Measurements from ENCODE around the gene ENTR1.

- TF ChIP-seq CTCF (IDR thresholded peaks at IDR 0.05), result no peak
- no peak for TF ChIP-seq POLR2A (IDR thresholded peaks at IDR 0.05)
- TF ChIP-seq POLR2AphosphoS5 (IDR thresholded peaks at IDR 0.05; ENCODE audit: insufficient read depth in 1 of 2, low read depth in 1 of 2), result no peak
Observed at GRCh38 chr9:136419092-136419420, 8.6 kb upstream of the ENTR1 start.

Data from vagina (tissue), 2 donors.